Erythroblast (primary cell): Measurements from ENCODE around the gene PPP1R1C.

Experiments used
- GATA1 ChIP-seq: IDR thresholded peaks from 2 replicates; pipeline ENCODE4 v1.6.1; 2011; ENCODE audit warnings: low read depth, mild to moderate bottlenecking, control low read depth, low read length, moderate library complexity
- POLR2A ChIP-seq: IDR thresholded peaks from 2 replicates; pipeline ENCODE4 v1.6.1; 2011; ENCODE audit warnings: mild to moderate bottlenecking, low read length

DNA sequence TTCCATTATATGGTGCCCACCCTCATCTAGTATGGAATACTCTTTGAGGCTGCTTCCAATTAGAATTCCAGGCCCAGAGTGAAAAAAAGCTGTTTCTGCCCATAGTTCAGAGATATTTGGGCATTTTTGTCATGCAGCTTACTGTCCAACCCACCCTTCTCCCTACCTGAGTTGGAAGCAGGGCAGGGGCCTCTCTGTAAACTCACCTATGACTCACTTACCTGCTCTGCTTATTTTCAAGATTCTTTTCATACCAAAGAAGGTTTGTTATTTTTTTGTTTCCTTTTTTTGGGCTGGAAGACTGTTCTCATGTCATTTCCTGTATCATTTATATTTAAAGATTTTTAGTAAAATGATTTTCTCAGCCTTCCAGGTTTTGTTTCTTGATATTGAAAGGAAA, 38.4 kb upstream of the PPP1R1C start:
- TF ChIP-seq POLR2A = no peak
- TF ChIP-seq GATA1 = no peak
